Lower leg skin (tissue), 4 donors: ENCODE results near the gene SSPN. TPM values are rescaled to one million over a fixed set of nuclear protein-coding genes. Genes with fewer than 3 reads are reported as not detected.

Experiments
- DNase-seq, 2 donors: peaks; one replicate each; pipeline ENCODE4 v3.0.0-alpha.2; 2019; ENCODE audit warnings: low spot score in 2 of 2
- H3K4me3 ChIP-seq: fragments of 200-600 bp; sonication (generic); 2 replicates; pipeline ENCODE4 v1.5.1; 2017; ENCODE audit warnings: mild to moderate bottlenecking, low read depth; ENCODE audit not compliant: poor library complexity, severe bottlenecking
- CTCF ChIP-seq, 3 donors: fragments of 450-650 bp; IDR thresholded peaks; one replicate each; pipeline ENCODE4 v1.5.1; 2016; ENCODE audit warnings: antibody characterized with exemption in 3 of 3, mild to moderate bottlenecking in 3 of 3, moderate library complexity in 2 of 3
- POLR2A ChIP-seq, 2 donors: fragments of 450-650 bp; IDR thresholded peaks; one replicate each; pipeline ENCODE4 v1.6.1; 2016 to 2017; ENCODE audit warnings: antibody characterized with exemption in 2 of 2, mild to moderate bottlenecking in 1 of 2, moderate library complexity in 1 of 2
- WGBS, 2 donors: methylation state at CpG; one replicate each; pipeline ENCODE4 v1.1.5; 2018; 5-methylcytosine and 5-hydroxymethylcytosine counted together
- intact Hi-C: fragments of 100-400 bp; cut with DNase I; formaldehyde crosslinking; loops from one replicate; pipeline ENCODE4 v1.15.0; 2023; ENCODE audit warnings: low total_unique reads
- total RNA-seq, 4 donors: library from RNA; depleted of rRNA; stranded (reverse); fragments of >200 nt; gene quantifications; one replicate each; pipeline ENCODE4 v1.1.0, GENCODE V29; 2016

Gene SSPN
- total RNA-seq, 4 donors from 2014 or later, result 4.5 to 14.1 (median 8.4) TPM

- 74 to 76% methylated on average over 7 of the region's 7 CpGs for WGBS, 2 donors
- intact Hi-C loops, result no loop called here
- TF ChIP-seq POLR2A (IDR thresholded peaks at IDR 0.05) (no peak), CTCF (IDR thresholded peaks at IDR 0.05) (no peak)
- DNase-seq, result no peak
- no peak overlapping the region for H3K4me3 ChIP-seq
Measured at GRCh38 chr12:26177283-26177682, 18.1 kb upstream of the SSPN start.

GRCh38 chr12:26179826-26180225 is 15.5 kb upstream of the SSPN start:
- intact Hi-C loops, result no loop called here
- no peak overlapping the region for H3K4me3 ChIP-seq
- TF ChIP-seq CTCF (IDR thresholded peaks at IDR 0.05), result no peak
- no peak for TF ChIP-seq POLR2A (IDR thresholded peaks at IDR 0.05)
- no peak for DNase-seq
- 87 to 91% methylated on average over 4 of the region's 4 CpGs for WGBS, 2 donors

DNA sequence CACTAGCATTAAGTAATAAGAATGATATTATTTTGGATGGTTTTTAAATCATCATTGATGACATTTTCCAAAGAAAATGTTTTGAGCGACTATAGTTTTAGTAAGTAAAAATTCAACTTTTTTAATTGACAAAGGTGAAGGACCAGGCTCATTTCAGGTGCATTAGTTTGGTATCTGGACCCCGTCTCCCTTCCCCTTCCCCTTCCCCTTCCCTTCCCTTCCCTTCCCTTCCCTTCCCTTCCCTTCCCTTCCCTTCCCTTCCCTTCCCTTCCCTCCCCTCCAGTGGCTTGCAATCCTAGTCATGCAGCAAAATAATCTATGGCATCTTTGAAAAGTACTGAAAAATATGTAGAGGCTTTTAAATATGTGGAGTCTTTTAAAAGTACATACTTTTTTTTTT is 13.0 kb upstream of the SSPN start:
- no peak for DNase-seq
- 85 to 86% methylated on average over 2 of the region's 2 CpGs for WGBS, 2 donors
- TF ChIP-seq CTCF (IDR thresholded peaks at IDR 0.05) (no peak), POLR2A (IDR thresholded peaks at IDR 0.05) (no peak)
- H3K4me3 ChIP-seq, result no peak overlapping the region
- intact Hi-C loops, result no loop called here

DNA sequence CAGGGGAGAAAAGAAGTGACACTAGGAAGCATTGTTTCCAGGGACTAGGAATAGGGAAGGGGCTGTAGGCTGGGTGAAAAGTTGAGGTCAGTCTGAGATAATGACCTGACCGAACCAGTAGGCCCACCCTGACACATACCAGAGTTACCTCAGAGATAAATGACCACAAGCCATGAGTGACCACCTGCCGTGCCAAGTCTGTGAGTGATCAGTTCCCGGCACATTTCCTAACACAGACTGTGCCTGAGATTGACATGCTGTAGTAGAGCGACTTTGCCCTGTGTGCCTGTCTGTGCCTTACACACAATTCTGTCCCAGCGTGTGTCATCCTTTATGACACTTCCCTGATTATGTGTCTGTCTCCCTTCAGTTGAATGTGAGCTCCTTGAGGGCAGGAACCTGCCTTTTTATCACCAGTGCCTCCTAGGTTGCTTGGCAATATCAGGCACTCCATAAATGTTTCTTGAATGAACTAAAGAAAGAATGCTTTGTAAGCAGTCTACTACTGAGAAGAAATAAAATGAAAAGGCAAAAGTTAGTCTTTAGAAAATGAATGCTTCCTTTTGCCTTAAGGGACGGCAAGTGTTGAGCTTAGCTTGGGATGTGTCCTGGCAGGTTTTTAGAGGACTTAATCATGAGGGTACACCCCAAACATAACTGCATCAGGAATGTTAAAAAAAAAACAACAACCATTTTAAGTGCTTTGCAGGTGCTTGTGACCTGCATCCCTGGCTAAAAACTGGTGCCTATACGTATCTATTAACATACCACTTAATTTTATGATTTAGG is 9.6 kb upstream of the SSPN start:
- no peak for TF ChIP-seq CTCF (IDR thresholded peaks at IDR 0.05)
- no peak for TF ChIP-seq POLR2A (IDR thresholded peaks at IDR 0.05)
- DNase-seq, result no peak
- intact Hi-C loops, result no loop called here
- 56 to 70% methylated on average over 7 of the region's 7 CpGs for WGBS, 2 donors
- H3K4me3 ChIP-seq, result no peak overlapping the region

DNA sequence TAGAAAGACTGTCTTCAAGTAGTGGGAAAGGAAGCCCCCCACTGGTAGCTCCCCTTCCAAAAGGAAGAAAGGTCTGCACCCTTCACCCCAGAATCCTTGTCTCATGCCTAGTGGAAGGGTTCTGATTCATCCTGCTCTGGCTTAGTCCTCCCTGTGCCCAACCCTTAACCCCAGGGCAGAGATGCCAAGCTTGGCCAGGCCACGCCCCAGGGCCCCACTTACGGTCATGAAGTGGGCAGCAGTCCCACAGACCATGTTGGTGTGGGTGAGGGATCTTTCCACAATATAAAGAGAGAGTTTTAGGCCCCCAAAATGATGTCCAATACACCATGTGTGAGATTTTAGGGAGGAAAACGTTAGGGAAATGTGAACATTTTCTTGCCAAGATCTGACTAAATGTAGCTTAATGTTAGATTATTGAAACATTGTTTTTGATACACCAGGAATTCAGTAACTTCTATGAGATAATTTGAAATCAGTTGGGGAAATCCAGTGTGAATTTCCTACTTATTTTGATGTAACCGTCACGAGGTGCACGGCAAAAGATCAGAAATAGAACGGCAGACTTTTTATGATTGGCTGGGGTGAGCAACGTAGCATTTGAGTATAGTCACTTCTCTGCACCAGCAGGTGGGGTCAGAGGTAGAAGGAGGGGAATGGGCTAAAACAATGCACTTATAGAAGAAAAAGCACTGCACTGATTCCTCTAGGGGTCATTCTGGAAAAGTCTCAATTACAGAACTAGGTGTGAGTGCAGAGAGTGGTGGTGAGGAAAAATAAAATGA is 8.2 kb upstream of the SSPN start:
- no peak for TF ChIP-seq CTCF (IDR thresholded peaks at IDR 0.05)
- TF ChIP-seq POLR2A (IDR thresholded peaks at IDR 0.05), result no peak
- no peak overlapping the region for H3K4me3 ChIP-seq
- intact Hi-C loops, result no loop called here
- WGBS, 2 donors, result 36 to 37% methylated on average over 8 of the region's 8 CpGs
- no peak for DNase-seq
